H4 (cell line): ENCODE measurements around the gene LLPH. TPM values are rescaled to one million over a fixed set of nuclear protein-coding genes. Genes with fewer than 3 reads are reported as not detected.

Source experiments
- DNase-seq: peaks from one replicate; pipeline ENCODE4 v3.0.0-alpha.2; 2015; ENCODE audit warnings: low spot score
- total RNA-seq: library from RNA; depleted of rRNA; stranded (reverse); fragments of >200 nt; shearing (Covaris generic); gene quantifications from 2 replicates; pipeline ENCODE4 v1.2.3, GENCODE V29; 2014; rRNA removed

The LLPH gene
- total RNA-seq, 1 experiment from 2014 or later: 29.6 TPM

DNA sequence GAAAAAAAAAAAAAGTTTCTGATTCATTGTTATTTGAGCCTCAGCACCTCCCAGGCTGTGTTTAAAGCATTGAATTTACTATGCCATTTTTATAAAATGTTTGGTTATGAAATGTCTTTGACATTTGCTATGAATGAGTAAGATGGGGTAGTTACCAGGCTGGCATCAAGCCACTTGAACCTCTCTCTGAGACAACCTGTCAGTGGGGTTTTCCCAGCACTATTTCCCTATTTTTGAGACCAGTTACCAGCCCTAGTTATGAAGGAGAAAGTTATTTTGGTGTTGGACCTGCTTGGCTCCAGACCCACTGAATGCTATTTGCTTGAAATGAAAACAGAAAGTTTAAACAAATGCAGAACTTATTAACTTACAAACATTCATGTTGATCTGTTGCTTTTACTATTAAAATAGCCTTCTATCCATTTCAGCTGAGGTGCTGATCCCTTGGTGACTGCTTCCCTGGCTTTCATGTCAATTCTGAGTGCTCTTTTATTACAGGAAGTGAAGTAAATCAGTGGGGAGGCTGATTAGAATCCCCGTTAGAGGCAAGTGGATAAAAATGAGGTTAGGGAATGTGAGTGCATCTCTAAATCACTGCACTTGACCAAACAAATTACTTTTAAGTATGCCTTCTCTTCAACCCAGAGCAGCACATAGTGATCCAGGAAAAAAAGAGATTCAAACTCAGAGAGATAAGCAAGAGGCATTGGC is 37.8 kb downstream of the LLPH start:
- DNase-seq: no peak

DNA sequence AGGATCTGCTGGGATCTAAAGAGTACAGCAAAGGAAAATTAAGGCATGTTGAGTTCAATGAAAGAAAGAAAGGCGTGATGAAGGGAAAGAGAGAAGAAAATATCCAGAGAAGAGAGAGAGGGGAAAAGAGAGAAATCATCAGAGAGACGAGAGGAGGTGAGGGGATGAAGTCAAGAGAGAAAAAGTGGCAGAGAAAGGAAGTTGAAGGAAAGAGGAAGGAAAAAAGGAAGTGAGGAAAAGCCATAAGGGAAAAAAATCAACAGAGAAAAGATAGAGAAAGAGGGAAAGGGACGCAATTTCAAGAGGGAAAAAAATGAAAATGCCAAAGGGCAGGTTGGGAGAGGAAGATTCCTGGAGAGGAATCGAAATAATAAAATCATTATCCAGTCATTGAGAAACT is 40.4 kb downstream of the LLPH start:
- no peak for DNase-seq

DNA sequence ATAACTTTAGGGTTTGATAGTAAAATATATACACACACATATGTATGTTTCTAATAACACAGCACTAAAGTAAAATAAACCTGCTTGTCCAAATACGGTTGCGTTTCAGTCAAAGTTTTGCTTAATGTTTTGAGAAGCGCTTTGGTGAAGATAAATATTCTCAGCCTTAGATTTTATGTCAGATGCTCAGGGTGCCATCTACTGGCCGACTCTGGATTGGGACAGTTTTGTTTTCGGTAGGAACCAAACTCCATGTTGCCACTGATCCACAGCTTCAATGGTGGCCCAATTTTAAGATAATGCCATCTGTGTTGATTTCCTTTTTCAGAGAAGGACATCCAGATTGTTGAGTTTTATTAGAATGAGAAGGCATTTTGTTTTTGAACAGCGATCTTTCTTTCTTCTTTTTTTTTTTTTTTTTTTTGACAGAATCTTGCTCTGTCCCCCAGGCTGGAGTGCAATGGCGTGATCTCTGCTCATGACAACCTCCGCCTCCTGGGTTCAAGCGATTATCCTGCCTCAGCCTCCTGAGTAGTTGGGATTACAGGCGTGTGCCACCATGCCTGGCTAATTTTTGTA is 43.1 kb downstream of the LLPH start:
- peak; percentile 61 for DNase-seq

DNA sequence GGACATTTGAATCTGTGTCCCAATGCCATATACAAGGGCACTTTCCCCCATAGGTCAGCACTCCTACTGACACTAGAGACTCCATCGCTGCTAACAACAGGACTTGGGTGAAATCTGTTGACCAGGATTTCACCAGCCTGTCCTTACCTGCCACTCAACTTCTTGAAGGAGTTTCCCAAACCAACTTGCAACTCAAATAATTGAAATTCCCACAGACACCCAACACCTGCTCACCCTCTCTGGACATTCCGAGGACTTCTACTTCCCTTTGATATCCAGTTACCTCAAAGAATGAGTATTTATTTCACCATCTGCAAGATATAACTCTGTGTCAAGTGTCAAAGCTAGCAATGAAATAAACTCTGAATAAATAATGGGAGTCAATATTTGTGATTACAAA is 44.6 kb downstream of the LLPH start:
- DNase-seq: no peak

DNA sequence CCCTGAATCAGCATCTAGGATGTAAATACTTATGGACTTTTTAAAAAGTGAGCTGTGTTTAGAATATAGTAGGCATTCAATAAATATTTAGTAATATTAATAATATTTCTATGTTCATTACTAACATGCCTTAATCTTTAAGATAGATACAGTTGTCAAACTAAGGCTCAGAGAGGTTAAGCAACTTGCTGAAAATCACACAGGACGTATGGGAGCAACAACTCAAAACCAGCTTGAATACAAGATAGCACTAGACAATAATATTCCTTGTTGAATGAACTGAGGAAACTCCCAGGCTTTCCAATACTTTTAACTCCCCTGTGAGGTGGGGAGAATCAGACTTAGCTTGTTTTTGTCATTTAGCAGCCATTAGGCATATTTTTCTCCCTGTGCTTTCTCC is 45.3 kb downstream of the LLPH start:
- no peak for DNase-seq

DNA sequence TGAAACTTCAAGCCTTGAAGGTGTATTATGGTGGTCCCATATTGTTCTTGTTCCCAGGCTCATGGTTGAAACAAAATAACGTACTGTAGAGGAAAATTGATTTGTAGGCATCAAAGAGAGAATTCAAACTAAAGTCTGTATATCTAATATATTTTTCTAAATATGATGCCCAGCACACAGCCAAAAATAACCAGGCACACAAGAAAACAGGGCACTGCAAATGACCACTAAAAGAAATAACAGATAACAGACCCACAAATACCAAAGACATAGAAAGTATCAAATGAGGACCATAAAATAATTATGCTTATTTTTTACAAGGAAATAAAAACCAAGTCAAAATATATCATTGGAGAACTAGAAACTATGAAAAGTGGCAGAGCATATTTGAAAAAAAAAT is 46.8 kb downstream of the LLPH start:
- DNase-seq: no peak

DNA sequence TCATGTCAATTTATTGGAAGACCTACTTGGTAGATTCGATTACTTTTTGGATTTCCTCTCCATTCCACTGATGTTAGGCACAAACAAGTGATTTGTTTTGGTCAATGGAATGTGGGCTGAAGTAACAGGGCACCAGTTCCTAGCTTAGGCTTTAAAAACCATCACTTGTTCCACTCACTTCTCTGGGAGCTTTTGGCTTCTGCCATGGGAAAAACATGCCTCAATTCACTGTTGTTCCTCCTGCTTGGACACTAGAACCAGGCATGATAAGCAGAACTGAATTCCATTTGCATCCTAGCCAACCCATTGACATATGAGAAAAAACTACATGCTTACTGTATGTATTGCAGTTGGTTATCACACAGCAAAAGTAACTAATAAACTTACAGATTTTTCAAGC is 47.8 kb downstream of the LLPH start:
- no peak for DNase-seq

DNA sequence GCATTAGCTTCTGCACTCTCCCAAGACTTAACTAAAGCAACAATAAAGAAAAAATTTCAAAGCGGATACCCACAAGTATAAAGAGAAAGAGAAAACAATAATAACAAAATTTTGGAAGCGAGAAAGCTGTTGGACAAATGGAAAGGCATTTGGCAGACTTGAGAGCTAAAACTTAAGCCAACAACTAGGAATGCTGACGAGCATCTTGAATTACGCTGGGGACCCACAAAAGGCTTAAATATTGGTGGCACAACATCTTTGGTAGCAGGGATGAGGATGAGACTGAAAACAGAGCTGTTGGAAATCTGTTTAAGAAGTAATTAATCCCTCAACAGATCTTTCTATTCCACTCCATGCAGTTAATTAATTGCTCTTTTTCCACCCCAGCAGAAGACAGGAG is 49.8 kb downstream of the LLPH start:
- DNase-seq: no peak

DNA sequence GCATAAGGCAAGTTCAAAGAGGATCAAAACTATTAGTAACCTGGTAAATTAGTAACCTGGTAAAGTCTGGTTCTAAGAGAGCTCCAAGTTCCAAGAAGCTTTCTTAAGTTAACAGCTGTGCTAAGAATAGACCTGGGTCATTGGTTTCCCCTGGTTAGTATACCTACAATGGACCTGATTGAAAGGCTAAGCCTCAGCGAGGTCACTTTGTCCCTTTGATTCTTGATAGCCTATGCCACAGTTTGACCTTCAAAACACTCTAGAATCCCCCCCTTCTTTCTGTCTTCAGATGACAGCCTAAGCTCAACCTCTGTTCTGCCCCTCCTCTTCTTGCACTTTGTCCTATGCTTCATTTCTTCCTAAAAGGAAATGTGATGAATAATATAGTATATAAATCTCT is 53.0 kb downstream of the LLPH start:
- no peak for DNase-seq

DNA sequence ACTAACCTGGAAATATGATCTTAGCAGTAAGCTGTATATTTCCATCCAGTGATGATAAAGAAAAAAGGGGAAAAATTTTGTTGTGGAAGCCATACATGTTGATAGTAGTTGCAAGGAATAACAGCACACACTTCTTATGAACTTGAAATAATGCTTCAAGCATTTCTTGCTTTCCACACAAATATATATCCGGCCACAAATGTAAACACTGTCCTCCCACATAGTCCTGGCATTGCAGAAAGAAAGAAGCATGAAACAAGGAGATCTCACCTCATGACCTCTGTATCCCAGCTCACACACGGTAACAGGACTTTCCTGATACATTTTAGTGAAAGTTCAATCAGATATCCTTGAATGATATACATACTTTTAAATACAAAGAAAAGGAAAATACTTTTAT is 56.0 kb downstream of the LLPH start:
- DNase-seq: peak; percentile 70

DNA sequence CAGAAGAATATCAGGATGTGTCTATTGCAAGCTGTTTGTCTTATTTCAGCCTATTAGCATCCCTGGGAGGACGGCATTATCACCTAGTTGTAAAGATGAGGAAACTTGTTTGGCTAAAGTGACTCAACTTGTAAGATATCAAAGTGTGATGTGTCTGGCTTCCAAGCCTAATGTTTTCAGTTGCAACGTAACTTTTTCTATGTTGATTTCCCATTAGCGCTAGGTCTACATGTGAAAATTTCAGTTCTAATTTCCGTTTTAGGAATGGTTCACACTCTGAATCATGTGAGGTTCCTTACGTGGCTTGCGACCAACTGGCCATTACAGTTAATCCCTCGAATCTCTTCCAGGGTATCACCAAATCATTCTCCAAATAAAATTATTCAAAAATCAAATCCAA is 58.0 kb downstream of the LLPH start:
- DNase-seq: no peak

DNA sequence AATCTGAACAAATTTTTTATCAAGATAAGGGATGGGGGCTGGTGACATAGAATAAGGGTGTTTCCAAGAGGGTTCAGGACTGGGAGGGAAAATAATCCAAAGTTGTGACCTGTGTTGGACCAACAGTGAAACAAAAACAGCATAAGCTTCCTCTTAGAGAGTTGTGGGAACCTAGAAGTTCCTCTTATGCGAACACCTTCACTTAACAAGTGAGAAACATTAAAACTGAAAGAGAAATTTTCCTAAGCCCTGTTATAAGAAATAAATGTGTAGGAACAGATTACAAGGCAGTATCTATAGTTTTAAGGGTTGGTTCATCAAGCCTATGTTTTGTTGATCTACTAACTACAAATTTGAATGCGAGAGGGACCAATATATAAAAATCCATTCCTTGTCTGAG is 58.4 kb downstream of the LLPH start:
- DNase-seq: no peak

DNA sequence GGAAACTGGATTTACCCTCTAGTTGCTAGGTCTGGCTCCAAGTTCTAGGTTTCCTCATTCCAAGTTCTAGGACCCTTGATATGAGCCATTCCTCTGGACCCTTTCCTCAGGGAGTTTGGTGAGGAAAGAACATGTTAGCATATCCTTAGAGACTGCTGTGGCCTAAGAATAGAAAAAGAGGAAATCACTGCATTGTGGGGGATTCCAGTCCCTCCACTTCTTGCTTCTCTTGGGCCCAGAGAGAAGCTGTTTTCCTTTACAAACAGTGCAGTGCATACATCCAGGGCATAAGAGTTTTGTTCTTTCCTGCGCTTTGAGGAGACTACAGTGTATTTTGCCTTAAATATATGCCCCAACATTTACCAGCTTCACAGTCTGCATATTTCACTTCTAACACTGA is 59.0 kb downstream of the LLPH start:
- DNase-seq: no peak

DNA sequence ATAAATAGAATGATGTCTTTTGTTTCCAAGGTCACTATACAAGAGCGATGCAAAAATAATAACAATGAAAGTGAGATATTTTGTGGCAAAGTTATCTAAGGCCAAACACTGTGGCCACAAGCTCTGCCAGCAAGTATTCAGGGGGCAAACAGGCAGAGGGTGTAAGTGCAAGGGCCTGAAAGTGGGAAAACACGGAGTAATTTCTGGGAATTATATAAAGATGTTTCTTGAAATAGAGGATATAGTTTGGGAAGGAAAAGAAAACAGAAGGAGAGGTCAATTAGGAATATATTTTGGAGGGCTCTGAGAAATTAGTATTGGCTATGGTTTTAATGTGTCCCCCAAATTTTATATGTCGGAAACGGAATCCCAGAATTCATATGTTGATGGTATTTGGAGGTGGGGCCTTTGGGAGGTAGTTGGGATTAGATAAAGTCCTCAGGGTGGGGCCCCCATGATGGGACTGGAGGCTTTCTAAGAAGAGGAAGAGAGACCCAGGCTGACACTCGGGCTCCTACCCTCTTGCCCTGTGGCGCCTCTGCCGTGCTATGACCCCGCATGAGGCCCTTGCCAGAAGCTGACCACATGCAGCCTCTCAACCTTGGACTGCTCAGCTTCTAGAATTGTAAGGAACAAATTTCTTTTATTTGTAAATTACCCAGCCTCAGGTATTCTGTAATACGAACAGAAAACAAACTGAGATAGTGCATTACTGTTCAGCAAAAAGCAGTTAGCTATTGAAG is 60.0 kb downstream of the LLPH start:
- DNase-seq: no peak

DNA sequence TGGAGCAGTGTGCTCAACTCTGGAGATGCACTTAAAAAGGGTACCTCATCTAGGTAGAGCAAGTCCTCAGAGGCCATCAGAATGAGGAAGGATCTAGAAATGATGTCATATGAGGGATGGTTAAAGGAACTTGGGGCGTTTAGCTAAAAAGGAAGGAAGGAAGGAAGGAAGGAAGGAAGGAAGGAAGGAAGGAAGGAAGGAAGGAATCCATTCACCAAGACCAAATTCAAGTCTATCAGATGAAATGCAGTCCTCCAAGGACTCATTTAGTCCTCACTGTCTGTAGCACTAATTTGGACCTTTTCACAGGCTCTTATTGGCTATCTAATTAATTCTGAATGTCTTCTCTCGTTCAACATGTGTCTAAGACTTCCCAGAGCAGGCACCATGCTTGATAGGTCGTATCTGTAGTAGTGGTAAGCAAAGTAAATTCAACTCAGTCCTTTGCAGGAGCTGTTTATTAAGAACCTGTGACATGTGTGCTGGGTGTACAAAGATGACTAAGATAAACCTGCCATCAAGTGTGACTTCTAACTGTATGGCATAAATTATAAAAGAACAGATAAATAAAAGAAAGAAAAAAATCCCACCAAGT is 63.5 kb downstream of the LLPH start:
- DNase-seq: no peak

Other genes with a start within 250 kb of the LLPH start
- gene TMBIM4, start 39.2 kb upstream of the LLPH start, total RNA-seq: 114 and 182 TPM in 2 replicates
- 0.02 TPM in 1 of 2 replicates, not detected in the other for gene IRAK3, start 58.5 kb upstream of the LLPH start, total RNA-seq
- gene HELB, start 171.7 kb upstream of the LLPH start, total RNA-seq: 0.76 and 1.9 TPM in 2 replicates